Uterus (tissue), 2 donors: ENCODE data around the gene ADAMTSL1.

Experiments
- CTCF ChIP-seq, 4 experiments: fragments of 200-600 bp in 2 of 4; fragments of 450-650 bp in 2 of 4; sonication (generic) in 2 of 4; IDR thresholded peaks; one replicate each; pipeline ENCODE4 v1.5.1; 2016 to 2019; ENCODE audit warnings: antibody characterized with exemption in 4 of 4, mild to moderate bottlenecking in 2 of 4, moderate library complexity in 1 of 4
- POLR2A ChIP-seq, 2 donors: fragments of 450-650 bp; IDR thresholded peaks; one replicate each; pipeline ENCODE4 v1.6.1; 2016; ENCODE audit warnings: antibody characterized with exemption in 2 of 2, mild to moderate bottlenecking in 1 of 2, moderate library complexity in 1 of 2

GRCh38 chr9:18741945-18742344, 268.0 kb downstream of the ADAMTSL1 start:
- TF ChIP-seq CTCF (IDR thresholded peaks at IDR 0.05) (no peak), POLR2A (IDR thresholded peaks at IDR 0.05) (no peak)
